H1 (cell line): ENCODE measurements around the gene ITGB7. TPM values are rescaled to one million over a fixed set of nuclear protein-coding genes. Genes with fewer than 3 reads are reported as not detected.

Experiments used
- CTCF ChIA-PET: fragments of 300-600 bp; sonication (Branson Sonifier 250); formaldehyde crosslinking; loops from one replicate; lab custom pipeline; 2021; ENCODE audit not compliant: partially characterized antibody; lab: Charles Lee
- POLR2A ChIA-PET: fragments of 300-600 bp; sonication (Branson Sonifier 250); formaldehyde crosslinking; loops from one replicate; lab custom pipeline; 2021; ENCODE audit warnings: inconsistent platforms; ENCODE audit not compliant: partially characterized antibody; lab: Charles Lee
- DNase-seq, 2 experiments: peaks; one replicate each; pipeline versions ENCODE4 v3.0.0 to v3.0.0-alpha.2; 2010 to 2022; ENCODE audit warnings: low spot score in 2 of 2, low read depth in 1 of 2, mixed read lengths in 1 of 2
- FAIRE-seq: peaks from 2 replicates; lab custom pipeline; 2011; peaks lifted over from hg19 to GRCh38; lab: Jason Lieb, UNC
- H2AFZ ChIP-seq: 2 replicates; pipeline ENCODE4 v1.8.1; 2012; ENCODE audit warnings: low read length, inconsistent platforms
- H2AK5ac ChIP-seq: 2 replicates; pipeline ENCODE4 v1.6.1; 2013; ENCODE audit warnings: low read depth, low read length
- H2BK120ac ChIP-seq: replicated peaks from 2 replicates; pipeline ENCODE3; 2013; ENCODE audit warnings: low read depth, low read length, inconsistent platforms
- H2BK12ac ChIP-seq: 2 replicates; pipeline ENCODE4 v1.6.1; 2013; ENCODE audit warnings: low read depth, low read length
- H2BK15ac ChIP-seq: 2 replicates; pipeline ENCODE4 v1.6.1; 2013; ENCODE audit warnings: low read length
- H2BK20ac ChIP-seq: 2 replicates; pipeline ENCODE4 v1.6.1; 2013; ENCODE audit warnings: low read length
- H2BK5ac ChIP-seq: 2 replicates; pipeline ENCODE4 v1.6.1; 2013; ENCODE audit warnings: low read depth, low read length
- H3K14ac ChIP-seq: 2 replicates; pipeline ENCODE4 v1.6.1; 2013; ENCODE audit warnings: inconsistent platforms; ENCODE audit not compliant: insufficient read length
- H3K18ac ChIP-seq: 2 replicates; pipeline ENCODE4 v1.6.1; 2013; ENCODE audit warnings: low read length; ENCODE audit errors: extremely low read depth
- H3K23ac ChIP-seq: 2 replicates; pipeline ENCODE4 v1.6.1; 2013; ENCODE audit warnings: inconsistent platforms; ENCODE audit not compliant: insufficient read length
- H3K23me2 ChIP-seq: 2 replicates; pipeline ENCODE4 v1.6.1; 2013; ENCODE audit warnings: low read depth, low read length
- H3K27ac ChIP-seq: 2 replicates; pipeline ENCODE4 v1.6.1; 2011; ENCODE audit warnings: low read depth, low read length, inconsistent platforms
- H3K27me3 ChIP-seq, 4 experiments: replicated peaks in 1 of 4; 1 replicate in 1 of 4; 2 replicates in 3 of 4; pipeline versions ENCODE4 v1.6.1 to v1.8.1; 2011 to 2013; ENCODE audit warnings: low read length in 3 of 4, mild to moderate bottlenecking in 3 of 4, inconsistent platforms in 2 of 4, mixed read lengths in 2 of 4, moderate library complexity in 1 of 4; ENCODE audit not compliant: control insufficient read depth in 3 of 4, insufficient read depth in 3 of 4; ENCODE audit errors: extremely low read depth in 1 of 4
- H3K36me3 ChIP-seq, 4 experiments: 2 replicates each; pipeline versions ENCODE4 v1.6.1 to v1.8.1; 2011 to 2013; ENCODE audit warnings: mild to moderate bottlenecking in 4 of 4, low read length in 3 of 4, moderate library complexity in 2 of 4, control low read depth in 1 of 4, inconsistent platforms in 1 of 4; ENCODE audit not compliant: insufficient read depth in 4 of 4, control insufficient read depth in 2 of 4
- H3K4ac ChIP-seq: replicated peaks from 2 replicates; pipeline ENCODE3; 2013; ENCODE audit warnings: low read length, low read depth, mixed read lengths, inconsistent platforms; ENCODE audit not compliant: insufficient read length
- H3K4me1 ChIP-seq, 4 experiments: replicated peaks in 1 of 4; 1 replicate in 1 of 4; 2 replicates in 3 of 4; pipeline versions ENCODE4 v1.6.1 to v1.8.1; 2011 to 2013; ENCODE audit warnings: low read length in 3 of 4, inconsistent platforms in 2 of 4, mixed read lengths in 1 of 4; ENCODE audit not compliant: insufficient read depth in 4 of 4, control insufficient read depth in 3 of 4
- H3K4me2 ChIP-seq, 2 experiments: 2 replicates each; pipeline versions ENCODE4 v1.6.1 to v1.8.1; 2011 to 2013; ENCODE audit warnings: low read depth in 2 of 2, low read length in 2 of 2, control low read depth in 1 of 2, inconsistent platforms in 1 of 2, mild to moderate bottlenecking in 1 of 2; ENCODE audit not compliant: insufficient read depth in 1 of 2
- H3K4me3 ChIP-seq, 4 experiments: fragments of 200-600, 300-600 bp in 1 of 4; sonication (generic), shearing (Covaris generic), sonication (Bioruptor Twin) in 1 of 4; 2 replicates each; pipeline versions ENCODE4 v1.5.1 to v1.8.1; 2011 to 2016; ENCODE audit warnings: low read length in 4 of 4, low read depth in 3 of 4, control low read depth in 2 of 4, inconsistent platforms in 2 of 4, mild to moderate bottlenecking in 2 of 4, mixed read lengths in 1 of 4, moderate library complexity in 1 of 4; ENCODE audit not compliant: insufficient read depth in 2 of 4; ENCODE audit errors: extremely low read depth in 1 of 4
- H3K56ac ChIP-seq: replicated peaks from 2 replicates; pipeline ENCODE3; 2013; ENCODE audit warnings: low read depth, mild to moderate bottlenecking, mixed read lengths, low read length, inconsistent platforms; ENCODE audit not compliant: insufficient read length
- H3K79me1 ChIP-seq: 2 replicates; pipeline ENCODE4 v1.6.1; 2013; ENCODE audit warnings: low read depth, low read length, control low read depth
- H3K79me2 ChIP-seq, 2 experiments: 2 replicates each; pipeline versions ENCODE4 v1.6.1 to v1.8.1; 2012 to 2013; ENCODE audit warnings: low read length in 2 of 2, mild to moderate bottlenecking in 2 of 2, inconsistent platforms in 1 of 2; ENCODE audit not compliant: insufficient read depth in 2 of 2, control insufficient read depth in 1 of 2
- H3K9ac ChIP-seq, 4 experiments: replicated peaks in 1 of 4; 1 replicate in 1 of 4; 2 replicates in 3 of 4; pipeline versions ENCODE4 v1.6.1 to v1.8.1; 2011 to 2013; ENCODE audit warnings: low read depth in 3 of 4, low read length in 3 of 4, control low read depth in 2 of 4, mild to moderate bottlenecking in 2 of 4, moderate library complexity in 2 of 4, inconsistent platforms in 1 of 4; ENCODE audit errors: extremely low read depth in 1 of 4
- H3K9me3 ChIP-seq, 2 experiments: 2 replicates each; pipeline versions ENCODE4 v1.6.1 to v1.8.1; 2012 to 2013; ENCODE audit warnings: mild to moderate bottlenecking in 2 of 2, moderate library complexity in 2 of 2, control low read depth in 1 of 2, inconsistent platforms in 1 of 2, low read depth in 1 of 2, low read length in 1 of 2, mixed read lengths in 1 of 2; ENCODE audit not compliant: insufficient read depth in 2 of 2
- H4K20me1 ChIP-seq, 2 experiments: replicated peaks in 1 of 2; 2 replicates each; pipeline versions ENCODE3 to v1.8.1; 2011 to 2013; ENCODE audit warnings: inconsistent platforms in 2 of 2, low read length in 2 of 2, mild to moderate bottlenecking in 1 of 2; ENCODE audit not compliant: insufficient read depth in 2 of 2, control insufficient read depth in 1 of 2
- H4K5ac ChIP-seq: 2 replicates; pipeline ENCODE4 v1.6.1; 2013; ENCODE audit warnings: low read length, low read depth, mixed read lengths, inconsistent platforms; ENCODE audit not compliant: insufficient read length
- H4K8ac ChIP-seq: 2 replicates; pipeline ENCODE4 v1.8.0; 2013; ENCODE audit warnings: mild to moderate bottlenecking, moderate library complexity, low read length, inconsistent platforms; ENCODE audit not compliant: insufficient read depth; ENCODE audit errors: extremely low read depth
- H4K91ac ChIP-seq: replicated peaks from 2 replicates; pipeline ENCODE3; 2013; ENCODE audit warnings: low read length, mixed read lengths, inconsistent platforms; ENCODE audit not compliant: insufficient read length
- BCL11A ChIP-seq, 2 experiments: IDR thresholded peaks; one replicate each; pipeline ENCODE4 v1.6.1; 2011; ENCODE audit warnings: low read depth in 2 of 2, low read length in 2 of 2, mild to moderate bottlenecking in 2 of 2
- SIN3A ChIP-seq, 2 experiments: IDR thresholded peaks in 1 of 2; conservative IDR thresholded peaks in 1 of 2; 2 replicates each; pipeline ENCODE4 v1.6.1; 2011 to 2012; ENCODE audit warnings: low read length in 2 of 2, improper control_type of control experiment in 1 of 2, low read depth in 1 of 2, mild to moderate bottlenecking in 1 of 2
- YY1 ChIP-seq: IDR thresholded peaks from 2 replicates; pipeline ENCODE4 v1.6.1; 2011; ENCODE audit warnings: low read depth, mild to moderate bottlenecking, low read length
- ZNF274 ChIP-seq: IDR thresholded peaks from 2 replicates; pipeline ENCODE4 v1.7.0; 2012; ENCODE audit warnings: low read length, borderline replicate concordance; ENCODE audit errors: extremely low read depth
- WGBS, 2 experiments: shearing (Covaris generic) in 1 of 2; methylation state at CpG; one replicate each; pipeline versions ENCODE4 v1.1.6 to v1.1.7; 2013 to 2015; ENCODE audit warnings: low lambda C conversion rate in 2 of 2, mixed read lengths in 2 of 2, inconsistent platforms in 1 of 2, low coverage in 1 of 2, missing lambda C conversion rate in 1 of 2; ENCODE audit not compliant: insufficient replicate concordance in 2 of 2, insufficient coverage in 1 of 2, insufficient read length in 1 of 2; ENCODE audit errors: extremely low coverage in 1 of 2, missing lambda C conversion rate in 1 of 2; 5-methylcytosine and 5-hydroxymethylcytosine counted together
- polyA plus RNA-seq, 7 experiments: library from polyadenylated mRNA; depleted of rRNA in 3 of 7; stranded (reverse) in 5 of 7; unstranded in 2 of 7; fragments of >200 nt in 5 of 7; fragments of 200-250 nt in 2 of 7; gene quantifications; 1 replicate in 5 of 7; 2 replicates in 1 of 7; 4 replicates in 1 of 7; pipeline versions ENCODE4 v1.2.1 to v1.2.3, GENCODE V29; 2011 to 2013; ENCODE audit warnings: missing spikeins in 2 of 7, mixed read lengths in 2 of 7
- total RNA-seq: library from RNA; stranded (reverse); fragmentation: NEBNext Ultra II Directional; extraction: Animal tissue kit (Norgen Biotek cat#: 25700); gene quantifications from 2 replicates; pipeline ENCODE4 v1.2.1, GENCODE V29; 2021

ITGB7 gene
- total and polyA plus RNA-seq, 2 of the 8 experiments (the other 6 are each of a cell fraction or from before 2014, with no cell fraction given), result 0.35 to 0.54 TPM

GRCh38 chr12:53173085-53173715 lies 33.9 kb downstream of the ITGB7 start:
- H4K8ac ChIP-seq, result no peak overlapping the region
- H2BK15ac ChIP-seq, result no peak overlapping the region
- no peak overlapping the region for H4K5ac ChIP-seq
- no peak overlapping the region for H3K4me3 ChIP-seq
- no peak overlapping the region for H2AFZ ChIP-seq
- H2BK5ac ChIP-seq, result no peak overlapping the region
- H3K9ac ChIP-seq, result no peak overlapping the region
- no peak overlapping the region for H3K4me2 ChIP-seq
- no peaks in the 10 kb centered on the region for H3K23me2 ChIP-seq
- H3K9me3 ChIP-seq, result no peaks in the 10 kb centered on the region
- H3K14ac ChIP-seq, result no peak overlapping the region
- H3K27ac ChIP-seq, result no peak overlapping the region
- H3K23ac ChIP-seq, result no peak overlapping the region
- no peak overlapping the region for H4K91ac ChIP-seq
- H4K20me1 ChIP-seq, result peaks cover 4 to 10% of the 10 kb centered on the region in 2 experiments
- H3K56ac ChIP-seq, result no peak overlapping the region
- no peak overlapping the region for H2BK20ac ChIP-seq
- H3K36me3 ChIP-seq, result no peaks in the 10 kb centered on the region
- 92% methylated on average over 10 of the region's 10 CpGs; no CpG with 5 or more reads in 1 of the 2 experiments for WGBS, 2 experiments
- FAIRE-seq, result no peak
- no peak overlapping the region for H2BK12ac ChIP-seq
- DNase-seq, result no peak
- H3K27me3 ChIP-seq, result peaks cover 14 to 64% (median 48%) of the 10 kb centered on the region in 4 experiments
- no peak overlapping the region for H3K18ac ChIP-seq
- H2BK120ac ChIP-seq, result no peak overlapping the region
- H3K4ac ChIP-seq, result no peak overlapping the region
- peaks cover 1 to 5% (median 4%) of the 10 kb centered on the region in 4 experiments; a peak in 4 of 7 replicates for H3K4me1 ChIP-seq
- CTCF ChIA-PET, result interaction anchor here (0.6 to 6.2 kb wide), 13 partner anchors 12 to 771 kb away, joined by 3 to 80 read pairs (median 3); no protein-coding TSS in a partner anchor
- H3K79me2 ChIP-seq, result no peaks in the 10 kb centered on the region
- TF ChIP-seq YY1, result no peak
- no peak for TF ChIP-seq ZNF274
- no peak for TF ChIP-seq SIN3A (conservative IDR thresholded peaks at IDR 0.05 in 1 of 2, IDR thresholded peaks at IDR 0.05 in 1 of 2; ENCODE audit: low read depth in 1 of 2, low read length in 2 of 2)
- TF ChIP-seq BCL11A (IDR thresholded peaks at IDR 0.05; ENCODE audit: low read depth in 2 of 2, low read length in 2 of 2), result no peak
- H2AK5ac ChIP-seq, result no peak overlapping the region
- no peaks in the 10 kb centered on the region for H3K79me1 ChIP-seq
- POLR2A ChIA-PET, result interaction anchor here (0.6 to 1.9 kb wide), 3 partner anchors 37 to 94 kb away, joined by 3 to 5 read pairs (median 3); partner anchors contain the start of gene ESPL1
